Cardiac muscle cell (in vitro differentiated cells and primary cell): ENCODE results near the gene FAM210A. TPM values are rescaled to one million over a fixed set of nuclear protein-coding genes. Genes with fewer than 3 reads are reported as not detected.

Experiments used
- DNase-seq, 2 donors: peaks; one replicate each; pipeline versions ENCODE4 v3.0.0 to v3.0.0-alpha.2; 2010 to 2017; ENCODE audit warnings: low read depth in 1 of 2, low spot score in 1 of 2
- H3K27ac ChIP-seq: fragments of 200-600 bp; sonication (generic); 2 replicates; pipeline ENCODE4 v1.5.1; 2016
- H3K27me3 ChIP-seq: fragments of 200-600 bp; sonication (generic); 2 replicates; pipeline ENCODE4 v1.6.0; 2016; ENCODE audit warnings: control low read depth
- H3K36me3 ChIP-seq: fragments of 200-600 bp; sonication (generic); 2 replicates; pipeline ENCODE4 v1.5.1; 2016; ENCODE audit warnings: control low read depth
- H3K4me1 ChIP-seq: fragments of 200-600 bp; sonication (generic); 2 replicates; pipeline ENCODE4 v1.8.1; 2017; ENCODE audit warnings: low read depth, mild to moderate bottlenecking, mixed run types
- H3K4me3 ChIP-seq: fragments of 200-600 bp; sonication (generic); 2 replicates; pipeline ENCODE4 v1.5.1; 2016; ENCODE audit warnings: mild to moderate bottlenecking
- H3K9me3 ChIP-seq: fragments of 200-600 bp; sonication (generic); 2 replicates; pipeline ENCODE4 v1.5.1; 2017; ENCODE audit warnings: low read depth, mild to moderate bottlenecking, control low read depth
- CTCF ChIP-seq: IDR thresholded peaks from 2 replicates; pipeline ENCODE4 v1.5.1; 2012; ENCODE audit warnings: low read depth, mild to moderate bottlenecking, low read length
- polyA plus RNA-seq: library from polyadenylated mRNA; unstranded; fragments of >200 nt; fragmentation: Nextera tagmentation; extraction: Ambion mirVana; gene quantifications from 2 replicates; pipeline ENCODE4 v1.2.1, GENCODE V29; 2016
- total RNA-seq: library from RNA; depleted of rRNA; stranded (reverse); fragments of >200 nt; gene quantifications from 2 replicates; pipeline ENCODE4 v1.2.3, GENCODE V29; 2016

Gene FAM210A
- total and polyA plus RNA-seq, 2 experiments from 2014 or later, result 20.0 to 20.6 TPM

DNA sequence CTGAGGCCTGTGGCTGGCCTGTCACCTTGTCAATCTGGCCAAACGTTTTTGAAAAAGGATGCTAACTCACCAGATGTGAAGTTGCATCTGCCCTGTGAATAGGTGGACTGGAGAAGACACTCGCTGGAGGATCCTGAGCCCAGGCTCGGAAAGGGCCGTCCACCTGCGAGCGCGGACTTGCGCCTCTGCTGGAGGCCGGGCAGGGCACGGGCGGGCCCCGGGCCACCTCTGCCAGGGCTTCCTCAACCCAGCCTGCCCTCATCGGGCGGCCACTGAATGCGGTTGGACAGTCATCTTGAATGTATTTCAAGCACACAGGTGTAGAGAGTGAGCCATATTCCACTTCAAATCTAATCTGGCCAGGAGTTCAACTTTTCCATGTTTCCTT is 83.9 kb downstream of the FAM210A start:
- no peak overlapping the region for H3K27ac ChIP-seq
- no peaks in the 10 kb centered on the region for H3K4me1 ChIP-seq
- no peak overlapping the region for H3K4me3 ChIP-seq
- no peaks in the 10 kb centered on the region for H3K36me3 ChIP-seq
- DNase-seq, result no peak
- no peaks in the 10 kb centered on the region for H3K9me3 ChIP-seq
- H3K27me3 ChIP-seq, result peaks cover 7% of the 10 kb centered on the region
- no peak for TF ChIP-seq CTCF

- no peak overlapping the region for H3K4me3 ChIP-seq
These were observed 84.6 kb downstream of the FAM210A start for GRCh38 chr18:13641551-13642439.

DNA sequence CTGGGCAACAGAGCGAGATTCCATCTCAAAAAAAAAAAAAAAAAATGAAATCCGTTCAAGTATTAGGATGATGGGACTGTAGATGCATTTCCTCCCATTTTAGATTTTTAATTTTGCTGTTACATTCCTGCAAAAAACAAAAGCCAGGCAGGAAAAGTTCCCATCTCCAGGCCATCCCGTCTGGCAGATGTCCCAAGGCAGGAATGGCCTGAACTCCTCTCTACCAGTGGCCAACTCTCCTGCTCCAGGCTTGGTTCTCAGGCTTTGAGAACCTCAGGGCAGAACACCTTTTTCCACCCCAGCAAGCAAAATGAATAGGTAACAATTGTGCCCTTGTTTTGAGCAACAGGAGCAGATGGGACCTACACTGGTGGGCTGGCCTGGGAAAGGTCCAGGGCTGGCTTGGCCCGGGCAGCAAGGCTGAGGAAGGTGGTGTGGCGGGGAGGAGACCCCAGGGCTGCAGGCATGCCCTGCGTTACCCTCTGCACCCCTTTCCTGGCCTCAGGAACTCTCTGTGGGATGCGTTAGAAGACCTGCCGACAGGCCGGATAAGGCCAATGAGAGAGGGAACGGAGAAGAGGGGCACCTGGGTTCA is 86.0 kb downstream of the FAM210A start:
- no peak for DNase-seq
- no peak for TF ChIP-seq CTCF
- no peak overlapping the region for H3K27ac ChIP-seq
- peaks cover 7% of the 10 kb centered on the region for H3K27me3 ChIP-seq
- H3K9me3 ChIP-seq, result no peaks in the 10 kb centered on the region
- no peaks in the 10 kb centered on the region for H3K4me1 ChIP-seq
- no peak overlapping the region for H3K4me3 ChIP-seq
- H3K36me3 ChIP-seq, result no peaks in the 10 kb centered on the region

More at GRCh38 chr18:13641551-13642439, 84.6 kb downstream of the FAM210A start:
- Histone ChIP-seq H3K36me3 (no peaks in the 10 kb centered on the region), H3K4me1 (no peaks in the 10 kb centered on the region), H3K27ac (no peak overlapping the region), H3K9me3 (no peaks in the 10 kb centered on the region), H3K27me3 (peaks cover 7% of the 10 kb centered on the region)
- TF ChIP-seq CTCF, result no peak
- DNase-seq, result peak in 1 of 2 donors; percentile 30

DNA sequence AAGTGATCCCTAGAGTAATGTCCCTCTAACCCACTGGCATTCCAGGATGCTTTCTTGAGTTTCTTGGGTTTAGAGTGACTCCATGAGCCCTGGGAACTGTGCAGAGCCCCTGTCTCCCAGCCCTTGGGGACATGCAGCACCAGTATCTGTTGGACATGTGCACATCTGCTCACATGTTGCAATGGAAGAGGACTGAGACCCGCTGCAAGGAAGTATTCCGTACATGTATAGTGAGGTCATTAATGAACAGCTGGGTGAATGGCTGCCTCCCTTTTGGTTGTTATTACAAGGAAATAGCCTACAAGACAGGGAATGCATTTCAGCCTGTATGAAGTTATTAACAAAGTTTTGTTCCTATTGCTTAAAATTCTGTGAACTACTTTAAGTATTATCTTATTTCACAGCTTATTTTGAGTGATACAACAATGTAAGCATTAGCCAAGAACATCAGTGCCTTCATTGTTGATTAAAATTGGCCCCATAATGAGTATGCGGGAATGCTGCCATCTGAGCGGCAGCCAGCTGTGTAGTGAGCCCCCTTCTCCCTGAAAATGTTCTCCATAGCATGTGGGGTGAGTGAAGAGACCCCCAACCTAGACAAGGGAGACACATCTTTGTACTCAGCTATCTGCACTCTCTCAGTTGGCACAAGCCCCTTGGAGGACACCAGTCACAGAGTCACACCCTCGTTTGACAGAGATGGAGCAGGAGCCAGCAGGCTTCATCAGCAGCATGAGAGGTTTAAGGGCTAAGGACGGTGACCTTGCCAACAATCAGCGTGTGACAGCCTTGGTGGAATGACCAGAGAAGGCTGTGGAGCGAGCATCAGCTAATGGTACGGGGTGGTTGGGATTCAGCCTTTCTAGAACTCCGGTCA is 87.4 kb downstream of the FAM210A start:
- no peaks in the 10 kb centered on the region for H3K36me3 ChIP-seq
- no peaks in the 10 kb centered on the region for H3K4me1 ChIP-seq
- H3K4me3 ChIP-seq, result no peak overlapping the region
- H3K9me3 ChIP-seq, result no peaks in the 10 kb centered on the region
- DNase-seq, result no peak
- H3K27me3 ChIP-seq, result peaks cover 7% of the 10 kb centered on the region
- TF ChIP-seq CTCF, result no peak
- no peak overlapping the region for H3K27ac ChIP-seq

DNA sequence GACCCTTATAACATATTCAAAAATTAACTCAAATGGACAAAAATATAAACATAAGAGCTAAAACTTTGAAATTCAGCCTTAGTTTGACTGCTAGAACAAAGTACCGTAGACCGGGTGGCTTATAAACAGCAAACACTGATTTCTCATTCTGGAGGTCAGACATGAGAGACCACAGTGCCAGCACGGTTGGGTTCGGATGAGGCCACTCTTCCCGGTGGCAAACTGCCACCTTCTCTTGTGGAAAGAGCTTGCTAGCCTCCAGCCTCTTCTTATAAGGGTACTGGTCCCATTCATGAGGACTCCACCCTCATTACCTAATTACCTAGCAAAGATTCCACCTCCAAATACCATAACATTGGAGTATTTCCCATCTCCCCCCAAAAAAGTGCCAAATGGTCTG is 91.3 kb downstream of the FAM210A start:
- Histone ChIP-seq H3K27me3 (no peaks in the 10 kb centered on the region), H3K27ac (no peak overlapping the region), H3K36me3 (no peaks in the 10 kb centered on the region), H3K4me1 (peaks cover under 1% of the 10 kb centered on the region), H3K9me3 (no peaks in the 10 kb centered on the region), H3K4me3 (no peak overlapping the region)
- TF ChIP-seq CTCF, result no peak
- no peak for DNase-seq
